HG03060 (cell line): ENCODE data around the gene HBQ1.
"Not testable (repeated sequence)": the region's sequence is repeated elsewhere in the genome, so short reads cannot be mapped to it uniquely, and the experiment has no call there.

ENCODE experiments used
- ATAC-seq: cut with Tn5 transposase; IDR thresholded peaks from one replicate; pipeline ENCODE4 v1.9.1; 2021; ENCODE audit warnings: low read depth, moderate number of reproducible peaks; ENCODE audit not compliant: unreplicated experiment

HBQ1 gene

DNA sequence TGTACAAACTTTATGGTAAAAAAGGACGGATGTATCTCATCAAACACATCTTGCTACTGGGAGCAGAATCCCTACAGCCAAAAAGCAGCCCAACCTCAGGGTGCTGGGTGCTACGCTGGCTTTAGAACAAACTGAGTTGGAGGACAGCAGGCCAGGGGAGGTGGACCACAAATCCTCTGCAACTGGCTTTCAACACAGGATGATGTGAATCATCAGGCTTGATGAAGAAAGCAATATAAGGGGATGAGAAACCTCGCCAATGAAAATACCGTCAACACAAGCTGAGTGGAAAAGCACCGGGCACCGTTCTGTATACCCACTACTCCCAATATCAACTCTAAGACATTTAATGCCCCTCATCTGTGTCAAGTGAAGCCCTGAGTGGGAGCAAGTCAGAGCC, 14.3 kb downstream of the HBQ1 start:
- no peak for ATAC-seq

GRCh38 chr16:200388-200787, 20.1 kb downstream of the HBQ1 start:
- ATAC-seq, result no peak

DNA sequence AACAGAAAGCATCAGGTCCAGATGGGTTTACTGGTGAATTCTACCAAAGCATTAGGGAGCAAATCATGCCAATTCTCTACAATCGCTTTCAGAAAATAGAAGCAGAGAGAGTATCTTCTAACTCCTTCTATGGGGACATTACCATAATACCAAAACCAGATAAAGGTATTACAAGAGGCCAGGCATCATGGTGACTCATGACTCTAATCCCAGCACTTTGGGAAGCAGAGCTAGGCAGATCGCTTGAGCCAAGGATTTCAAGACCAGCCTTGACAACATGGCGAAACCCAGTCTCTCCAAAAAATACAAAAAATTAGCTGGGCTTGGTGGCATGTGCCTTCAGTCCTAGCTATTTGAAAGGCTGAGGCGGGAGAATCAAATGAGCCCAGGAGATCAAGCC, 23.0 kb downstream of the HBQ1 start:
- ATAC-seq, result no peak

DNA sequence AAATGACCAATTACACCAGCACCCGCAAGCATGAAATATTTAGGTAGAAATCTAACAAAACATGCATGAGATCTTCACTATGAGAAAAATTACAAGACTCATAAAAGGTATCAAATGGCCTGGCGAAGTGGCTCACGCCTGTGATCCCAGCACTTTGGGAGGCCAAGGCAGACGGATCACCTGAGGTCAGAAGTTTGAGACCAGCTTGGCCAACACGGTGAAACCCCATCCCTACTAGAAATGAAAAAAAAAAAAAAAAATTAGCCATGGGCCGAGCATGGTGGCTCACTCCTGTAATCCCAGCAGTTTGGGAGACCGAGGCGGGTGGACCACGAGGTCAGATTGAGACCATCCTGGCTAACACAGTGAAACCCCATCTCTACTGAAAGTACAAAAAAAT, 23.8 kb downstream of the HBQ1 start:
- not testable (repeated sequence) for ATAC-seq

DNA sequence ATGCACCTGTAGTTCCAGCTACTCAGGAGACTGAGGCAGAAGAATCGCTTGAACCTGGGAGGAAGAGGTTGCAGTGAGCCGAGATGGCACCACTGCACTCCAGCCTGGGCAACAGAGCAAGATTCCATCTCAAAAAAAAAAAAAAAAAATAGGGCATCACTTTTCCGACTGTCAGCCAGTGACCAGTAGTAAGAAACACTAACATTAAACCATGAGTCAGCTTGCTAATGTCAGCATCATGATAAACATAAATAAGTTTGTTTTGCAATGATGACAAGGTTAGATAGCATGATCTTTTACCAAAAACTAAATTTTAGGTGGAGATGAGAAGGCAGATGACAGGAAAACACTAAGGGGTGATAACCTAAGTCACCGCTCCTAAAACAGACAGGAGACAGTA, 29.1 kb downstream of the HBQ1 start:
- not testable (repeated sequence) for ATAC-seq

DNA sequence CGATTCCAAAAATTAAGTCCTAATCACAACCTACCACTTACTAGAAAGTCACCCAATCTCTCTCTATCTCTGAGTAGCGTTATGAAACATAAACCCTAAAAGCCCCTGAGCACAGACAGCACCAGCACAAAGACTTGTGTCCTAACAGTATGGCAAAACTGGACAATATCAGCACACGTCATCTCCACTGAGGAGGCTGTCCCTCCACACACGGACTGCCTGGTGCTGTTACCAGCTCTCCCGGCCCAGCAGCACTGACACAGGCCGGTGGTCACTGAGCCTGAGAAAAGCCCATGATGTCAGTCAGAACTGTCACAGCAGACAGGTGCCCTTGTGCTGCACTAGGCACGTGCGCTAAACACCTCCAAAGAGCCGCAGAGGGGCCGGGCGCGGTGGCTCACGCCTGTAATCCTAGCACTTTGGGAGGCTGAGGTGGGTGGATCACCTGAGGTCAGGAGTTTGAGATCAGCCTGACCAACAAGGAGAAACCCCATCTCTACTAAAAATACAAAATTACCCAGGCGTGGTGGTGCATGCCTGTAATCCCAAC, 31.4 kb downstream of the HBQ1 start:
- not testable (repeated sequence) for ATAC-seq

- no peak for ATAC-seq
These were observed 32.7 kb downstream of the HBQ1 start for GRCh38 chr16:212999-213398.

GRCh38 chr16:220021-220420, 39.8 kb downstream of the HBQ1 start:
- no peak for ATAC-seq

- ATAC-seq, result no peak
These were observed 48.0 kb downstream of the HBQ1 start for GRCh38 chr16:228151-228851.

GRCh38 chr16:228852-229730, 48.8 kb downstream of the HBQ1 start, which contains the start of gene LUC7L:
Gene LUC7L (minus strand): TSS chr16:229449. CDS start chr16:229339, 110 bp downstream.
- ATAC-seq, result peak; percentile 50

GRCh38 chr16:229731-230281, 49.5 kb downstream of the HBQ1 start:
- no peak for ATAC-seq

GRCh38 chr16:230351-230750, 50.1 kb downstream of the HBQ1 start:
- ATAC-seq, result not testable (repeated sequence)
